ENCODE results near the gene C11orf97. TPM values are rescaled to one million over a fixed set of nuclear protein-coding genes. Genes with fewer than 3 reads are reported as not detected.
A peak's percentile ranks its signal among the peaks of the same experiment; 100 is the strongest.

Gene C11orf97
- total RNA-seq, 1 donor from 2014 or later: not detected

- Mint-ChIP-seq H3K27me3 (ENCODE audit: low read depth, unreplicated experiment) (peaks cover 9% of the 10 kb centered on the region), H3K4me3 (ENCODE audit: unreplicated experiment) (peak within 1 kb of the TSS; percentile 94), H3K27ac (ENCODE audit: unreplicated experiment) (peak within 1 kb of the TSS; percentile 98), H3K9me3 (ENCODE audit: unreplicated experiment) (peaks cover 2% of the 10 kb centered on the region), H3K36me3 (ENCODE audit: low read depth, unreplicated experiment) (peaks cover 3% of the 10 kb centered on the region), H3K4me1 (ENCODE audit: low read depth, unreplicated experiment) (peaks cover 6% of the 10 kb centered on the region)
- Histone ChIP-seq H3K4me2 (ENCODE audit: low read length) (peak within 1 kb of the TSS; percentile 91), H3K9ac (ENCODE audit: low read length) (peak within 1 kb of the TSS; percentile 90), H3K27ac (ENCODE audit: low read depth, low read length) (peak within 1 kb of the TSS; percentile 87), H3K27me3 (ENCODE audit: insufficient read depth, low read length) (no peaks in the 10 kb centered on the region), H4K20me1 (ENCODE audit: insufficient read depth, low read length) (peaks cover 32% of the 10 kb centered on the region), H2AFZ (ENCODE audit: low read depth, low read length) (peak within 1 kb of the TSS; percentile 99), H3K36me3 (ENCODE audit: insufficient read depth, low read length) (no peaks in the 10 kb centered on the region), H3K79me2 (ENCODE audit: insufficient read depth, low read length) (peaks cover 29% of the 10 kb centered on the region), H3K4me3 (ENCODE audit: insufficient read depth, low read depth, low read length) (peak within 1 kb of the TSS; percentile 64), H3K4me1 (ENCODE audit: insufficient read depth, low read length) (peaks cover 21% of the 10 kb centered on the region), H3K9me3 (ENCODE audit: insufficient read depth, low read depth, low read length) (no peaks in the 10 kb centered on the region)
- FAIRE-seq: no peak
- DNase-seq (ENCODE audit: low read depth): peak; percentile 75
- TF ChIP-seq EZH2 (IDR thresholded peaks at IDR 0.05; ENCODE audit: insufficient read depth, low read length): no peak
- no peak for TF ChIP-seq CTCF (IDR thresholded peaks at IDR 0.05; ENCODE audit: insufficient read depth, low read depth, low read length)
These were observed 31.7 kb downstream of the C11orf97 start, which contains the start of gene FUT4 for GRCh38 chr11:94543695-94544645. Gene FUT4, plus strand, starts transcription at chr11:94543921. Its CDS starts 213 bp downstream, at chr11:94544134.

- Histone ChIP-seq H3K27ac (ENCODE audit: low read depth, low read length) (peak overlapping the region; percentile 87), H3K9ac (ENCODE audit: low read length) (peak overlapping the region; percentile 90), H3K4me2 (ENCODE audit: low read length) (peak overlapping the region; percentile 91), H3K4me3 (ENCODE audit: insufficient read depth, low read depth, low read length) (peak overlapping the region; percentile 64), H3K79me2 (ENCODE audit: insufficient read depth, low read length) (peaks cover 29% of the 10 kb centered on the region), H4K20me1 (ENCODE audit: insufficient read depth, low read length) (peaks cover 37% of the 10 kb centered on the region), H2AFZ (ENCODE audit: low read depth, low read length) (peak overlapping the region; percentile 99), H3K36me3 (ENCODE audit: insufficient read depth, low read length) (no peaks in the 10 kb centered on the region), H3K4me1 (ENCODE audit: insufficient read depth, low read length) (peaks cover 21% of the 10 kb centered on the region), H3K9me3 (ENCODE audit: insufficient read depth, low read depth, low read length) (no peaks in the 10 kb centered on the region), H3K27me3 (ENCODE audit: insufficient read depth, low read length) (no peaks in the 10 kb centered on the region)
- peak overlapping the region; percentile 79 for H3K4me3 Mint-ChIP-seq (ENCODE audit: unreplicated experiment)
- DNase-seq (ENCODE audit: low read depth) (no peak), FAIRE-seq (no peak)
- peak overlapping the region; percentile 47 for H3K27ac Mint-ChIP-seq (ENCODE audit: unreplicated experiment)
- H3K4me1 Mint-ChIP-seq (ENCODE audit: low read depth, unreplicated experiment): peaks cover 7% of the 10 kb centered on the region
- H3K27me3 Mint-ChIP-seq (ENCODE audit: low read depth, unreplicated experiment): peaks cover 9% of the 10 kb centered on the region
- no peak for TF ChIP-seq CTCF (IDR thresholded peaks at IDR 0.05; ENCODE audit: insufficient read depth, low read depth, low read length)
- TF ChIP-seq EZH2 (IDR thresholded peaks at IDR 0.05; ENCODE audit: insufficient read depth, low read length): no peak
- peaks cover 2% of the 10 kb centered on the region for H3K9me3 Mint-ChIP-seq (ENCODE audit: unreplicated experiment)
- peaks cover 3% of the 10 kb centered on the region for H3K36me3 Mint-ChIP-seq (ENCODE audit: low read depth, unreplicated experiment)
These were observed 32.5 kb downstream of the C11orf97 start for GRCh38 chr11:94544646-94545263.

All from astrocyte (in vitro differentiated cells and primary cell).